Liver (tissue), 9 donors: ENCODE data around the gene CFAP69. TPM values are rescaled to one million over a fixed set of nuclear protein-coding genes. Genes with fewer than 3 reads are reported as not detected.

Source experiments
- DNase-seq: peaks from one replicate; pipeline ENCODE4 v3.0.0-alpha.2; 2017; ENCODE audit warnings: low spot score
- H3K27ac ChIP-seq, 2 donors: one replicate each; pipeline ENCODE4 v1.7.0; 2013; ENCODE audit warnings: inconsistent platforms in 2 of 2, low read length in 2 of 2, control low read depth in 1 of 2, low read depth in 1 of 2, mild to moderate bottlenecking in 1 of 2
- H3K27me3 ChIP-seq, 4 donors: one replicate each; pipeline versions ENCODE4 v1.6.1 to v1.7.0; 2013; ENCODE audit warnings: low read length in 3 of 4, inconsistent platforms in 1 of 4, mild to moderate bottlenecking in 1 of 4, moderate library complexity in 1 of 4; ENCODE audit not compliant: control insufficient read depth in 4 of 4, insufficient read depth in 4 of 4
- H3K36me3 ChIP-seq, 4 donors: one replicate each; pipeline versions ENCODE4 v1.6.1 to v1.7.0; 2013; ENCODE audit warnings: low read length in 3 of 4, mild to moderate bottlenecking in 3 of 4, low read depth in 1 of 4, moderate library complexity in 1 of 4; ENCODE audit not compliant: control insufficient read depth in 4 of 4, insufficient read depth in 3 of 4
- H3K4me1 ChIP-seq, 4 donors: one replicate each; pipeline versions ENCODE4 v1.6.1 to v1.7.0; 2013; ENCODE audit warnings: low read length in 3 of 4, mild to moderate bottlenecking in 3 of 4, moderate library complexity in 1 of 4; ENCODE audit not compliant: control insufficient read depth in 4 of 4, insufficient read depth in 4 of 4
- H3K4me3 ChIP-seq, 3 donors: one replicate each; pipeline versions ENCODE4 v1.6.1 to v1.7.0; 2013; ENCODE audit warnings: low read length in 3 of 3, control low read depth in 1 of 3, low read depth in 1 of 3, mild to moderate bottlenecking in 1 of 3
- H3K9ac ChIP-seq, 2 donors: one replicate each; pipeline ENCODE4 v1.7.0; 2013; ENCODE audit warnings: low read length in 2 of 2, mild to moderate bottlenecking in 2 of 2, moderate library complexity in 2 of 2, control low read depth in 1 of 2, low read depth in 1 of 2
- H3K9me3 ChIP-seq, 4 donors: one replicate each; pipeline versions ENCODE4 v1.6.1 to v1.7.0; 2013; ENCODE audit warnings: low read length in 3 of 4; ENCODE audit not compliant: control insufficient read depth in 4 of 4
- ATF3 ChIP-seq: IDR thresholded peaks from 2 replicates; pipeline ENCODE4 v1.6.1; 2016; ENCODE audit warnings: antibody characterized with exemption
- FOXA1 ChIP-seq: IDR thresholded peaks from 2 replicates; pipeline ENCODE4 v1.6.1; 2016; ENCODE audit warnings: antibody characterized with exemption
- FOXA2 ChIP-seq: IDR thresholded peaks from 2 replicates; pipeline ENCODE4 v1.6.1; 2016; ENCODE audit warnings: antibody characterized with exemption
- GABPA ChIP-seq, 2 donors: IDR thresholded peaks in 1 of 2; conservative IDR thresholded peaks in 1 of 2; 2 replicates each; pipeline ENCODE4 v1.6.1; 2016; ENCODE audit warnings: antibody characterized with exemption in 2 of 2, mild to moderate bottlenecking in 1 of 2, moderate library complexity in 1 of 2
- HNF4A ChIP-seq, 2 donors: conservative IDR thresholded peaks; 2 replicates each; pipeline ENCODE4 v1.6.1; 2016; ENCODE audit warnings: antibody characterized with exemption in 2 of 2, mild to moderate bottlenecking in 2 of 2
- HNF4G ChIP-seq: IDR thresholded peaks from 2 replicates; pipeline ENCODE4 v1.6.1; 2016; ENCODE audit warnings: antibody characterized with exemption
- JUND ChIP-seq, 2 donors: IDR thresholded peaks; 2 replicates each; pipeline ENCODE4 v1.6.1; 2016; ENCODE audit warnings: antibody characterized with exemption in 2 of 2
- REST ChIP-seq: IDR thresholded peaks from 2 replicates; pipeline ENCODE4 v1.6.1; 2016; ENCODE audit warnings: antibody characterized with exemption, mild to moderate bottlenecking
- RXRA ChIP-seq, 2 donors: IDR thresholded peaks; 2 replicates each; pipeline ENCODE4 v1.6.1; 2017 to 2018; ENCODE audit warnings: antibody characterized with exemption in 2 of 2, mild to moderate bottlenecking in 1 of 2
- SP1 ChIP-seq: IDR thresholded peaks from 2 replicates; pipeline ENCODE4 v1.6.1; 2018; ENCODE audit warnings: antibody characterized with exemption, mild to moderate bottlenecking
- TAF1 ChIP-seq: conservative IDR thresholded peaks from 2 replicates; pipeline ENCODE4 v1.6.1; 2016; ENCODE audit warnings: antibody characterized with exemption, mild to moderate bottlenecking
- YY1 ChIP-seq: IDR thresholded peaks from 2 replicates; pipeline ENCODE4 v1.6.1; 2016; ENCODE audit warnings: antibody characterized with exemption, mild to moderate bottlenecking
- WGBS: extraction: QIAGEN DNeasy Blood & Tissue Kit; methylation state at CpG from one replicate; pipeline ENCODE4 v1.1.7; 2013; 5-methylcytosine and 5-hydroxymethylcytosine counted together
- polyA plus RNA-seq, 2 donors: library from polyadenylated mRNA; stranded (reverse) in 1 of 2; unstranded in 1 of 2; fragments of 200-250 nt in 1 of 2; fragments of >200 nt in 1 of 2; fragmentation: Nextera tagmentation in 1 of 2; extraction: Ambion mirVana in 1 of 2; gene quantifications; one replicate each; pipeline versions ENCODE4 v1.2.1 to v1.2.3, GENCODE V29; 2013 to 2015
- total RNA-seq, 2 donors: library from RNA; depleted of rRNA; stranded (reverse); fragments of >200 nt; gene quantifications; one replicate each; pipeline ENCODE4 v1.2.3, GENCODE V29; 2014
- TF ChIP-seq, protein P1 (sequence below): fragments of 150-350 bp; IDR thresholded peaks from 2 replicates; pipeline ENCODE4 v1.5.1; 2017; ENCODE audit warnings: improper control_type of control experiment, low read depth, low read length; ENCODE audit not compliant: missing input control
- donor health status: healthy.
- donor health status: healthy.
- donor health status: healthy.
- donor health status: healthy.
- donor health status: healthy.

The CFAP69 gene
- total and polyA plus RNA-seq, 4 donors, result 1.2 to 11.7 (median 4.1) TPM

DNA sequence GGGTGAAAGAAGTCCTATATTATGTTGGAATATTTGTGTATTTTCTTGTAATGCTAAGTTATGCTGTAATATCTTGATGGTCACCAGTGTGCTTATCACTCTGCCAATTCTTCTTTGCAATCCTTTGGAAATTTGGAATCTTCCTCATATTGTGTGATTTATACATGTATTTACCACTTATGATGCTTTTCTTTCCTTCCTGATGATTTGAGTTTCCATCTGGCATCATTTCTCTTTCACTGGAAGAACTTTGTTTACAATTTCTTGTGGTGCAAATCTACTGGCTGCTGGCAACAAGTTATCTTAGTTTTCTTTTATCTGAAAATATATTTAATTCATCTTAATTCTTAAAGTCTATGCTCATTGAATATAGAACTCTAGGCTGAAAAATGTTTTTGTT, 29.2 kb downstream of the CFAP69 start:
- no peaks in the 10 kb centered on the region for H3K36me3 ChIP-seq
- H3K9me3 ChIP-seq, result no peaks in the 10 kb centered on the region
- H3K27me3 ChIP-seq, result no peaks in the 10 kb centered on the region
- H3K4me1 ChIP-seq, result peaks cover 3 to 45% (median 18%) of the 10 kb centered on the region in 4 donors
- no peak overlapping the region for H3K9ac ChIP-seq
- no peak overlapping the region for H3K27ac ChIP-seq
- DNase-seq, result no peak
- TF ChIP-seq FOXA2 (no peak), FOXA1 (no peak), SP1 (no peak), REST (no peak), TAF1 (no peak), YY1 (no peak)
- TF ChIP-seq, protein P1, sequence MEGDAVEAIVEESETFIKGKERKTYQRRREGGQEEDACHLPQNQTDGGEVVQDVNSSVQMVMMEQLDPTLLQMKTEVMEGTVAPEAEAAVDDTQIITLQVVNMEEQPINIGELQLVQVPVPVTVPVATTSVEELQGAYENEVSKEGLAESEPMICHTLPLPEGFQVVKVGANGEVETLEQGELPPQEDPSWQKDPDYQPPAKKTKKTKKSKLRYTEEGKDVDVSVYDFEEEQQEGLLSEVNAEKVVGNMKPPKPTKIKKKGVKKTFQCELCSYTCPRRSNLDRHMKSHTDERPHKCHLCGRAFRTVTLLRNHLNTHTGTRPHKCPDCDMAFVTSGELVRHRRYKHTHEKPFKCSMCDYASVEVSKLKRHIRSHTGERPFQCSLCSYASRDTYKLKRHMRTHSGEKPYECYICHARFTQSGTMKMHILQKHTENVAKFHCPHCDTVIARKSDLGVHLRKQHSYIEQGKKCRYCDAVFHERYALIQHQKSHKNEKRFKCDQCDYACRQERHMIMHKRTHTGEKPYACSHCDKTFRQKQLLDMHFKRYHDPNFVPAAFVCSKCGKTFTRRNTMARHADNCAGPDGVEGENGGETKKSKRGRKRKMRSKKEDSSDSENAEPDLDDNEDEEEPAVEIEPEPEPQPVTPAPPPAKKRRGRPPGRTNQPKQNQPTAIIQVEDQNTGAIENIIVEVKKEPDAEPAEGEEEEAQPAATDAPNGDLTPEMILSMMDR, result no peak
- H3K4me3 ChIP-seq, result no peak overlapping the region

DNA sequence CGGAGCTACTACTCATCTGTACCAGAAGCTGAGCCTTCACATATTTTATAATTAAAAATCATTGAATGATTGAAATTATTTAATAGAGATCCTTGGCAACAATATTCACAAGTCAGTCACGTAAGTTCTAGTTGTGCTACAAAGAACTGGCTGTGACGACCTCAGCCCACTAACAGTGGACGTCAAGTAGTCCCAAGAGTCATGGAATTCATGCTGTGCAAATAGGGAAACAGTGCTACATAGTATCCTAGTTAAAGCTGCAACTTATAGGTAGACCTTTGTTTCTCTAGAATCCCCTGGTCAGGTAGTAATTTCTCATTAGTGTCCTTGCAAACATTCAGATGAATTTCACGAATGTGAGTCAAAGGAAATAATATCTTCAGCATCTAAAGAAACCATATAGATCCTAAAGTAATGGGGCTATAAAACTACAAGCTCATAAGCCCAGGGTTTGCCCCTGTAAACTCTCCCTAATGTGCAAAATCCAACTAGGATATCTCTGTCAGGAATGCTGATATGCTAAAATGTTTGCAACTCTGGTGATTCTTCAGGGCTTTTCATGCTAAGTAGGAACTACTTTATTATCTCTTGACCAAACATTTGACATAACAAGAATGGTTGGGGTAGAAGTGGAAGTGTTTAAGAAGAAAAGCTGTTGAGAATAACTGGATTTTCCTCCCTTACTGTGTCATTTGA, 31.2 kb downstream of the CFAP69 start:
- no peaks in the 10 kb centered on the region for H3K9me3 ChIP-seq
- H3K4me3 ChIP-seq, result no peak overlapping the region
- no peak overlapping the region for H3K9ac ChIP-seq
- H3K36me3 ChIP-seq, result no peaks in the 10 kb centered on the region
- H3K27ac ChIP-seq, result no peak overlapping the region
- no peaks in the 10 kb centered on the region for H3K27me3 ChIP-seq
- no peak for DNase-seq
- TF ChIP-seq SP1 (peak; percentile 47), JUND (IDR thresholded peaks at IDR 0.05) (no peak), GABPA (IDR thresholded peaks at IDR 0.05 in 1 of 2, conservative IDR thresholded peaks at IDR 0.05 in 1 of 2) (no peak), HNF4A (conservative IDR thresholded peaks at IDR 0.05) (peak; percentile 72 to 77), HNF4G (peak; percentile 50)
- 69% methylated on average over 5 of the region's 5 CpGs for WGBS
- H3K4me1 ChIP-seq, result peaks cover 0 to 25% (median 3%) of the 10 kb centered on the region in 4 donors

DNA sequence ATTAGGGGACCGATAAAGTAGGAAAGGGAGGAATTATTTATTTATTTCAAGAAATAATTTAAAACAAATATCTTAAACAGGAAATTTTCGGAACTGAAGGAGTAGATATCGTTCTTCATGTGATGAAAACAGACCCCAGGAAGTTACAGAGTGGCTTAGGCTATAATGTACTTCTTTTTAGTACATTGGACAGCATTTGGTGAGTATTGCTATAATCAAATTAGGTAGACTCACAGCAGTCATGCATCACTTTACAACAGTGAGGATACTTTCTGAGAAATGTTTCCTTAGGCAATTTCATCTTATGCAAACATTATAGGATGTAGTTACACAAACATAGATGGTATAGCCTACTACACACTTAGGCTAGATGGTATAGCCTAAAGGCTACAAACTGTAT, 43.2 kb downstream of the CFAP69 start:
- 94% methylated on average over 3 of the region's 3 CpGs for WGBS
- Histone ChIP-seq H3K4me1 (no peaks in the 10 kb centered on the region), H3K27me3 (no peaks in the 10 kb centered on the region), H3K9me3 (no peaks in the 10 kb centered on the region), H3K36me3 (no peaks in the 10 kb centered on the region), H3K27ac (no peak overlapping the region), H3K4me3 (no peak overlapping the region), H3K9ac (no peak overlapping the region)
- DNase-seq, result no peak
- TF ChIP-seq YY1, result no peak
- no peak for TF ChIP-seq TAF1
- TF ChIP-seq ATF3, result no peak
- TF ChIP-seq, protein P1, result no peak
- TF ChIP-seq JUND (IDR thresholded peaks at IDR 0.05), result no peak
- no peak for TF ChIP-seq HNF4G
- TF ChIP-seq FOXA2, result no peak
- no peak for TF ChIP-seq REST
- TF ChIP-seq FOXA1, result no peak
- no peak for TF ChIP-seq RXRA (IDR thresholded peaks at IDR 0.05)
